Uterus (tissue), 2 donors: ENCODE measurements around the gene ZNF497.
A peak's percentile ranks its signal among the peaks of the same experiment; 100 is the strongest.

Experiments
- POLR2A ChIP-seq, 2 donors: fragments of 450-650 bp; IDR thresholded peaks; one replicate each; pipeline ENCODE4 v1.6.1; 2016; ENCODE audit warnings: antibody characterized with exemption in 2 of 2, mild to moderate bottlenecking in 1 of 2, moderate library complexity in 1 of 2
- TF ChIP-seq, protein P1 (sequence below), 4 experiments: fragments of 200-600 bp in 2 of 4; fragments of 450-650 bp in 2 of 4; sonication (generic) in 2 of 4; IDR thresholded peaks; one replicate each; pipeline ENCODE4 v1.5.1; 2016 to 2019; ENCODE audit warnings: antibody characterized with exemption in 4 of 4, mild to moderate bottlenecking in 2 of 4, moderate library complexity in 1 of 4

GRCh38 chr19:58408152-58409009, 45.8 kb upstream of the ZNF497 start, which contains the start of gene ZNF584:
- TF ChIP-seq, protein P1, sequence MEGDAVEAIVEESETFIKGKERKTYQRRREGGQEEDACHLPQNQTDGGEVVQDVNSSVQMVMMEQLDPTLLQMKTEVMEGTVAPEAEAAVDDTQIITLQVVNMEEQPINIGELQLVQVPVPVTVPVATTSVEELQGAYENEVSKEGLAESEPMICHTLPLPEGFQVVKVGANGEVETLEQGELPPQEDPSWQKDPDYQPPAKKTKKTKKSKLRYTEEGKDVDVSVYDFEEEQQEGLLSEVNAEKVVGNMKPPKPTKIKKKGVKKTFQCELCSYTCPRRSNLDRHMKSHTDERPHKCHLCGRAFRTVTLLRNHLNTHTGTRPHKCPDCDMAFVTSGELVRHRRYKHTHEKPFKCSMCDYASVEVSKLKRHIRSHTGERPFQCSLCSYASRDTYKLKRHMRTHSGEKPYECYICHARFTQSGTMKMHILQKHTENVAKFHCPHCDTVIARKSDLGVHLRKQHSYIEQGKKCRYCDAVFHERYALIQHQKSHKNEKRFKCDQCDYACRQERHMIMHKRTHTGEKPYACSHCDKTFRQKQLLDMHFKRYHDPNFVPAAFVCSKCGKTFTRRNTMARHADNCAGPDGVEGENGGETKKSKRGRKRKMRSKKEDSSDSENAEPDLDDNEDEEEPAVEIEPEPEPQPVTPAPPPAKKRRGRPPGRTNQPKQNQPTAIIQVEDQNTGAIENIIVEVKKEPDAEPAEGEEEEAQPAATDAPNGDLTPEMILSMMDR (IDR thresholded peaks at IDR 0.05): no peak
- TF ChIP-seq POLR2A (IDR thresholded peaks at IDR 0.05): peak; percentile 80 to 82
